GM12874 (cell line): ENCODE data around the gene ST7L.

Experiments used
- TF ChIP-seq, protein P1 (sequence below): IDR thresholded peaks from 2 replicates; pipeline ENCODE4 v1.5.1; 2011; ENCODE audit warnings: low read depth, mild to moderate bottlenecking, control low read depth, low read length, moderate library complexity; ENCODE audit not compliant: insufficient read depth

Gene ST7L

GRCh38 chr1:112618721-112619517, at the start of gene ST7L:
Gene ST7L, minus strand, starts transcription at chr1:112619141. Its CDS starts 28 bp downstream, at chr1:112619113.
- TF ChIP-seq, protein P1, sequence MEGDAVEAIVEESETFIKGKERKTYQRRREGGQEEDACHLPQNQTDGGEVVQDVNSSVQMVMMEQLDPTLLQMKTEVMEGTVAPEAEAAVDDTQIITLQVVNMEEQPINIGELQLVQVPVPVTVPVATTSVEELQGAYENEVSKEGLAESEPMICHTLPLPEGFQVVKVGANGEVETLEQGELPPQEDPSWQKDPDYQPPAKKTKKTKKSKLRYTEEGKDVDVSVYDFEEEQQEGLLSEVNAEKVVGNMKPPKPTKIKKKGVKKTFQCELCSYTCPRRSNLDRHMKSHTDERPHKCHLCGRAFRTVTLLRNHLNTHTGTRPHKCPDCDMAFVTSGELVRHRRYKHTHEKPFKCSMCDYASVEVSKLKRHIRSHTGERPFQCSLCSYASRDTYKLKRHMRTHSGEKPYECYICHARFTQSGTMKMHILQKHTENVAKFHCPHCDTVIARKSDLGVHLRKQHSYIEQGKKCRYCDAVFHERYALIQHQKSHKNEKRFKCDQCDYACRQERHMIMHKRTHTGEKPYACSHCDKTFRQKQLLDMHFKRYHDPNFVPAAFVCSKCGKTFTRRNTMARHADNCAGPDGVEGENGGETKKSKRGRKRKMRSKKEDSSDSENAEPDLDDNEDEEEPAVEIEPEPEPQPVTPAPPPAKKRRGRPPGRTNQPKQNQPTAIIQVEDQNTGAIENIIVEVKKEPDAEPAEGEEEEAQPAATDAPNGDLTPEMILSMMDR, result no peak

DNA sequence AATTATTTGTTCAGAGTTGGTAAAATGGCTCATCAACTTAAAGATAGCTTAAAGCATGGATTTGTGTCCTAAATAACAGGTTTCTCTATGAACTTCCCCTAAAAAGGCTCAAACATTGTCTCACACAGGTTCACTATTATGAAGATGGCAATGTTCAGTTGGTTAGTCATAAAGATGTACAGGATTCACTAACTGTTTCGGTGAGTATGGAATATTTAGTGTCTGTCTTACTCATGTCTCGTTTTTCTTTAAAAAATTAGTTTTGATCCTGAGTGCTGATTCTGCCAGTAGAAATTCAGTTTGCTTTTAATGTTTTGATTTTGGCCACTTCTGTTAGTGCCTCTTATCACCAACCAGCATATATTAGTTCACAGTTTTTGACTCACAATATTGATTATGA, 48.0 kb upstream of the ST7L start:
- TF ChIP-seq, protein P1, result no peak

DNA sequence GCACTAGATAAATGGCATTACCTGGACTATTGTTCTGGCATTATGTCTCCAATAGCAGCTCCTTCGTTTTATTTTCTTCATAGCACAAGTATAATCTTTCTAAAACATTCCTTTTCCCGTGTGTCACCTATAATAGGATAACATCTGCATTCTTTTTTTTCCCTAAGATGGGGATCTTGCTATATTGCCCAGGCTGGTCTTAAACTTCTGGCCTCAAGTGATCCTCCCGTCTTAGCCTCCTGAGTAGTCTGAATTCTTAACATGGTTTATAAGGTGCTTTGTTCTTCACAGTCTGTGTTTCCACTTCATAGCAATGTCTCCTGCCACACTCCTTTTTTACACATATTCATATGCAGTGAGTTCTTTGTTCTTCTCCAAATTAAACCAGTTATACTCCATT, 46.9 kb upstream of the ST7L start:
- TF ChIP-seq, protein P1, result no peak

DNA sequence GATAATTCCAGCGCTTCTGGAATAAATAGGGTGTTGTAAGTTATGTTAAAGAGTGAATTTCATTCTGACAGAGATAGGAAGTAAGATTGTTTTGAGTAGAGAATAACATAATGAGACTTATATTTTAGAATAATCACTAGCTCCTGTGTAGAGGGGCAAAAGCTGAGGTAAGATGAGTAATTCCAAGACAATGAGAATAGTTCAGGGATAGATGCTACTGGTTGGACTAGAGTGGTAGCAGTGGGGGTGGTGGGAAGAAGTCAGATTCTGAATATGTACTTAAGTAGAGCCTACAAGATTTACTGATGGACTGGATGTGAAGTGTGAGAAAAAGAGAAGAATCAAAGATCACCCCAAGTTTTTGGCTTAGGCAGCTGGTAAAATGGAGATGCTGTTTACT, 32.3 kb upstream of the ST7L start:
- TF ChIP-seq, protein P1, result no peak

GRCh38 chr1:112646225-112646624, 27.3 kb upstream of the ST7L start:
- TF ChIP-seq, protein P1, result no peak

DNA sequence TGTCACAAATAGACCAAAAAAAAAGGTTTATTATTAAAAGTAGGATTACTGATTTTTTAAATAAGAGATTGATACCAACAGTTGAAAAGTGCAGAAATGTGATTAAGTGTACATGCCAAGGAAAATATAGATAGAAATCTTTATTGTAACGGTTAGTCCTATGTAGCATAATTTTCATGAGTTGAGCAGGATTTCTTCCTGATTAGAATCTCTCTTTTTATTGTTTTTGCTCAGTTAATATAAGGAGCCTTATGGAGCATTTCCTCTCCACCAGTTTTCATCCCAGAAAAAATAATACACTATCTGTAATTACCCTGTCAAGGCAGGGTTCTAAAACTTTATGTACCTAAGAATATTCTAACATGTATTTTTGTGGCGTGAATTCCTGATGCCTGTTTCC, 24.1 kb upstream of the ST7L start:
- TF ChIP-seq, protein P1, result no peak

DNA sequence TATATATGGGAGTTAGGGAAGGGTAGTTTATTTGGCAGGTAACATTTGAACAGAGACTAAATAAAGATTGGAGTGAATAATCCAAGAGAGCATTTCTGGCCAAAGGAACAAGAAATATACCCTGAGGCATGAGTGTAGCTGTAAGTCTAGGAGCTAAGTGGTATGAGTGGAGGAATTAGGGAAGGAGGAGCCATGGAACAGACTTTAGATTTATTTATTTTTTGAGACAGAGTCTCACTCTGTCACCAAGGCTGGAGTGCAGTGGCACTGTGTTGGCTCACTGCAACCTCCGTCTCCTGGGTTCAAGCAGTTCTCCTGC, 19.1 kb upstream of the ST7L start:
- TF ChIP-seq, protein P1, result no peak
